ENCODE measurements around the gene ADAMTS12. TPM values are rescaled to one million over a fixed set of nuclear protein-coding genes. Genes with fewer than 3 reads are reported as not detected.

ADAMTS12 gene
- total RNA-seq, 4 donors from 2014 or later, result 0.60 to 4.1 (median 1.3) TPM

DNA sequence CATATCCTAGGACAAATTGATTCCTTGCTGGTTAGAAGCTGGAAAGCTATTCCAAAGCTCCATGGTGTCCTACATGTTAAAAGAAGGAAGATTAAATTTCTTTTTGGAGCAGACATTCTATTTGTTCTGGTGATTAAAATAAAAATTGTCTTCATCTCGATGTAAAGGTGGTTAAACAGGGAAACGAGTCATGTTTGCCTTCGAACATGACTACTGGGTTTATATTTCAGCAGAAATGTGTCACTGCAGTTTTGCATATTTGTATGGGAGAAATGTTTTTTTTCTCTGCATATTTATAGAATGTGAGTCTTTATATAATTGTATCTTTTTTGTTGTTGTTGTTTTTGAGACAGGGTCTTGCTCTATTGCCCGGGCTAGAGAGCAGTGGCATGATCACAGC lies 36.4 kb downstream of the ADAMTS12 start:
- WGBS, 2 donors (ENCODE audit: low coverage in 1 of 2), result 75 to 76% methylated on average over 4 of the region's 4 CpGs
- no peak overlapping the region for H3K27ac ChIP-seq

DNA sequence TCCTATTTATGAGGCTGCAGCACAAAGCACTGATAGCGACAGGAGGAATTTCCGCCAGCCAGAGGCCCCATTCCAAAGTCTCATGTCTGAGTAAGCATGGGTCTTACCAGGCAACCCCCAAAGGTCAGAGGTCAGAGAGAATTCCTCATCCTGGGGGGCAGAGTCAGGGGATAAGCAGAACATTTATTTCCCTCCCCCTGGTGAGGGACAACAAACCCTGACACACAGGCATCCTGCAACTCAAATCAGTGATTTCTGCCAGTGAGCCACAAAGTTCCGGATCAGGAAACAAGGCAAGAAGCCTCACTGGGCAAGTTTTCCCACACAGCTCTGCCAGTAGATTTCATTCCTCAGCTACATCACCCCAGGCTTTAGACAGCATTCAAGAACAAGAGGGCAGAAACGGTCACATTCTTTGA lies 37.0 kb downstream of the ADAMTS12 start:
- 47 to 58% methylated on average over 3 to 4 of the region's 4 CpGs for WGBS, 2 donors (ENCODE audit: low coverage in 1 of 2)

More for the DNA sequence above, 36.4 kb downstream of the ADAMTS12 start:
- H3K27me3 ChIP-seq, result no peaks in the 10 kb centered on the region
- H3K36me3 ChIP-seq, result no peaks in the 10 kb centered on the region
- H3K9me3 ChIP-seq, result no peaks in the 10 kb centered on the region
- TF ChIP-seq EP300 (IDR thresholded peaks at IDR 0.05; ENCODE audit: low read depth) (no peak), POLR2A (IDR thresholded peaks at IDR 0.05) (no peak), POLR2AphosphoS5 (IDR thresholded peaks at IDR 0.05) (no peak)
- TF ChIP-seq, protein P1, sequence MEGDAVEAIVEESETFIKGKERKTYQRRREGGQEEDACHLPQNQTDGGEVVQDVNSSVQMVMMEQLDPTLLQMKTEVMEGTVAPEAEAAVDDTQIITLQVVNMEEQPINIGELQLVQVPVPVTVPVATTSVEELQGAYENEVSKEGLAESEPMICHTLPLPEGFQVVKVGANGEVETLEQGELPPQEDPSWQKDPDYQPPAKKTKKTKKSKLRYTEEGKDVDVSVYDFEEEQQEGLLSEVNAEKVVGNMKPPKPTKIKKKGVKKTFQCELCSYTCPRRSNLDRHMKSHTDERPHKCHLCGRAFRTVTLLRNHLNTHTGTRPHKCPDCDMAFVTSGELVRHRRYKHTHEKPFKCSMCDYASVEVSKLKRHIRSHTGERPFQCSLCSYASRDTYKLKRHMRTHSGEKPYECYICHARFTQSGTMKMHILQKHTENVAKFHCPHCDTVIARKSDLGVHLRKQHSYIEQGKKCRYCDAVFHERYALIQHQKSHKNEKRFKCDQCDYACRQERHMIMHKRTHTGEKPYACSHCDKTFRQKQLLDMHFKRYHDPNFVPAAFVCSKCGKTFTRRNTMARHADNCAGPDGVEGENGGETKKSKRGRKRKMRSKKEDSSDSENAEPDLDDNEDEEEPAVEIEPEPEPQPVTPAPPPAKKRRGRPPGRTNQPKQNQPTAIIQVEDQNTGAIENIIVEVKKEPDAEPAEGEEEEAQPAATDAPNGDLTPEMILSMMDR (IDR thresholded peaks at IDR 0.05), result no peak
- no peak overlapping the region for H3K4me3 ChIP-seq
- in situ Hi-C loops (cut with MboI; ENCODE audit: low pct_ligation_motif_present in 1 of 4, low pct_unique_long_range_greater_than_20kb in 1 of 4, low sequenced_read_pairs in 3 of 4) (no loop called here), intact Hi-C loops (cut with DNase I; ENCODE audit: low total_unique reads) (no loop called here)
- DNase-seq, result no peak
- no peaks in the 10 kb centered on the region for H3K4me1 ChIP-seq

DNA sequence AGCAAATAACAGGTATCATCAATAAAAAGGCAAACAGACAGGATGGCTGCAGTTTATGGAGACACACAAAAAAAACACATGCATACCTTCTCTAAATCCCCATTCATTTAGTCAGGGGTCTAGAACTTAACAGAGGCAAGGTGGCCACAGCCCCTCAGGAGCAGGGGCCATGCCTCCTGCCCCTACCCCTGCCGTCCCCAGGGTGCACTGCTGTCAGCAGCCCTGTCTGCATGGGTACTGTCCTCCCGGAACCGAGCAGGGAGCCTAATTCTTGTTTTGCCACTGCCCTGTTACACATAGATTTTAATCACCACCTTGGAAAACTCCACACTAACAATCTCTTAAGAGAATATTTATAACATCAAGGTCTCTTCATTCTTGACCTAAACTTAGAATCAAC lies 39.0 kb downstream of the ADAMTS12 start:
- no peak overlapping the region for H3K4me3 ChIP-seq
- WGBS, 2 donors (ENCODE audit: low coverage in 1 of 2), result 63% methylated on average over 3 of the region's 3 CpGs; no CpG with 5 or more reads in 1 of the 2 donors
- in situ Hi-C loops (cut with MboI; ENCODE audit: low pct_ligation_motif_present in 1 of 4, low pct_unique_long_range_greater_than_20kb in 1 of 4, low sequenced_read_pairs in 3 of 4), result no loop called here
- H3K36me3 ChIP-seq, result no peaks in the 10 kb centered on the region
- TF ChIP-seq, protein P1 (IDR thresholded peaks at IDR 0.05), result no peak
- TF ChIP-seq POLR2AphosphoS5 (IDR thresholded peaks at IDR 0.05), result no peak
- TF ChIP-seq POLR2A (IDR thresholded peaks at IDR 0.05), result no peak
- TF ChIP-seq EP300 (IDR thresholded peaks at IDR 0.05; ENCODE audit: low read depth), result no peak
- H3K27ac ChIP-seq, result no peak overlapping the region
- intact Hi-C loops (cut with DNase I; ENCODE audit: low total_unique reads), result no loop called here
- H3K9me3 ChIP-seq, result no peaks in the 10 kb centered on the region
- H3K4me1 ChIP-seq, result no peaks in the 10 kb centered on the region
- DNase-seq, result no peak
- no peaks in the 10 kb centered on the region for H3K27me3 ChIP-seq

More for the DNA sequence above, 37.0 kb downstream of the ADAMTS12 start:
- Histone ChIP-seq H3K9me3 (no peaks in the 10 kb centered on the region), H3K27me3 (no peaks in the 10 kb centered on the region), H3K4me1 (no peaks in the 10 kb centered on the region), H3K4me3 (no peak overlapping the region), H3K27ac (no peak overlapping the region), H3K36me3 (no peaks in the 10 kb centered on the region)
- TF ChIP-seq POLR2AphosphoS5 (IDR thresholded peaks at IDR 0.05) (no peak), POLR2A (IDR thresholded peaks at IDR 0.05) (no peak), EP300 (IDR thresholded peaks at IDR 0.05; ENCODE audit: low read depth) (no peak)
- TF ChIP-seq, protein P1 (IDR thresholded peaks at IDR 0.05), result no peak
- intact Hi-C loops (cut with DNase I; ENCODE audit: low total_unique reads) (no loop called here), in situ Hi-C loops (cut with MboI; ENCODE audit: low pct_ligation_motif_present in 1 of 4, low pct_unique_long_range_greater_than_20kb in 1 of 4, low sequenced_read_pairs in 3 of 4) (no loop called here)
- no peak for DNase-seq

DNA sequence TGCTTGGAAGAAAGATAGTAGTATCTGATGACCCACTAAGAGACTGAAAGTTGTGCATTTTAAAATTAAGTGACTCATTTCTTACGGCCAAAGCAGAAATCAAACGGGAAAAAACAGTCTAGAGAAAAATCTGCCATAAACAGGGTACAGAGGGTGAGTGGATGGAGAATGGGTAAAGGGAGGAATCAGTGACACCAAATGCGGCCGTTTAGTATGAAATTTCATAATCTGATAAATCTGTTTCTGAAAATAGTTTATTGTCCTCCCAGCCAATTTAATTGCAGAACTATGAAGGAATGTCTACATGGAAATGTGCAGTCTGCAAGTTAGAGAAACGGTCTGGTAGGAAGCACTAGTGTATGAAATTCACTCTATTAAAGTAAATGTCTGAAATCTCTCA lies 39.5 kb downstream of the ADAMTS12 start:
- H3K27ac ChIP-seq, result no peak overlapping the region
- no peak for DNase-seq
- in situ Hi-C loops (cut with MboI; ENCODE audit: low pct_ligation_motif_present in 1 of 4, low pct_unique_long_range_greater_than_20kb in 1 of 4, low sequenced_read_pairs in 3 of 4), result no loop called here

More for the DNA sequence above, 39.5 kb downstream of the ADAMTS12 start:
- no peaks in the 10 kb centered on the region for H3K27me3 ChIP-seq
- H3K9me3 ChIP-seq, result no peaks in the 10 kb centered on the region
- H3K4me1 ChIP-seq, result no peaks in the 10 kb centered on the region
- H3K36me3 ChIP-seq, result no peaks in the 10 kb centered on the region
- TF ChIP-seq, protein P1 (IDR thresholded peaks at IDR 0.05), result no peak
- TF ChIP-seq EP300 (IDR thresholded peaks at IDR 0.05; ENCODE audit: low read depth) (no peak), POLR2AphosphoS5 (IDR thresholded peaks at IDR 0.05) (no peak), POLR2A (IDR thresholded peaks at IDR 0.05) (no peak)
- WGBS, 2 donors (ENCODE audit: low coverage in 1 of 2), result 59 to 80% methylated on average over 5 of the region's 5 CpGs
- H3K4me3 ChIP-seq, result no peak overlapping the region
- intact Hi-C loops (cut with DNase I; ENCODE audit: low total_unique reads), result no loop called here

Measured in transverse colon (tissue), 4 donors.